ENCODE measurements around the gene EPHB6.

DNA sequence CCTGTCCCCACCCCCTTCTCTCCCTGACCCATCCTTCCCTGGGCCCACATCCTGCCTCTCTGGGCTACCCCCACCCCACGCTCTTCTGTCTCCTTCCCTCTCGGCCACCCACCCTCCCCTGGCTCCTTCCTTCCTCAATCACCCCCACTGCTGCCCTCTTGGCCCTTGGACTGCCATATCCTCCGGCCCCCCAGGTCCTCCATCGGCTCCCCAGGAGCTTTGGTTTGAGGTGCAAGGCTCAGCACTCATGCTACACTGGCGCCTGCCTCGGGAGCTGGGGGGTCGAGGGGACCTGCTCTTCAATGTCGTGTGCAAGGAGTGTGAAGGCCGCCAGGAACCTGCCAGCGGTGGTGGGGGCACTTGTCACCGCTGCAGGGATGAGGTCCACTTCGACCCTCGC is 10.9 kb downstream of the EPHB6 start:
- TF ChIP-seq POLR2A (IDR thresholded peaks at IDR 0.05), result no peak
- TF ChIP-seq, protein P1, sequence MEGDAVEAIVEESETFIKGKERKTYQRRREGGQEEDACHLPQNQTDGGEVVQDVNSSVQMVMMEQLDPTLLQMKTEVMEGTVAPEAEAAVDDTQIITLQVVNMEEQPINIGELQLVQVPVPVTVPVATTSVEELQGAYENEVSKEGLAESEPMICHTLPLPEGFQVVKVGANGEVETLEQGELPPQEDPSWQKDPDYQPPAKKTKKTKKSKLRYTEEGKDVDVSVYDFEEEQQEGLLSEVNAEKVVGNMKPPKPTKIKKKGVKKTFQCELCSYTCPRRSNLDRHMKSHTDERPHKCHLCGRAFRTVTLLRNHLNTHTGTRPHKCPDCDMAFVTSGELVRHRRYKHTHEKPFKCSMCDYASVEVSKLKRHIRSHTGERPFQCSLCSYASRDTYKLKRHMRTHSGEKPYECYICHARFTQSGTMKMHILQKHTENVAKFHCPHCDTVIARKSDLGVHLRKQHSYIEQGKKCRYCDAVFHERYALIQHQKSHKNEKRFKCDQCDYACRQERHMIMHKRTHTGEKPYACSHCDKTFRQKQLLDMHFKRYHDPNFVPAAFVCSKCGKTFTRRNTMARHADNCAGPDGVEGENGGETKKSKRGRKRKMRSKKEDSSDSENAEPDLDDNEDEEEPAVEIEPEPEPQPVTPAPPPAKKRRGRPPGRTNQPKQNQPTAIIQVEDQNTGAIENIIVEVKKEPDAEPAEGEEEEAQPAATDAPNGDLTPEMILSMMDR (IDR thresholded peaks at IDR 0.05), result no peak
